Heart left ventricle (tissue), 13 donors: Measurements from ENCODE around the gene VPS18.

Experiments
- CTCF ChIP-seq, 12 donors: fragments of 200-600 bp; sonication (generic) in 4 of 12; IDR thresholded peaks; one replicate each; pipeline versions ENCODE4 v1.5.0 to v1.8.0; 2018 to 2022; ENCODE audit warnings: antibody characterized with exemption in 12 of 12, mild to moderate bottlenecking in 5 of 12
- POLR2A ChIP-seq, 2 donors: fragments of 450-650 bp; IDR thresholded peaks; one replicate each; pipeline ENCODE4 v1.6.1; 2017; ENCODE audit warnings: antibody characterized with exemption in 2 of 2, mild to moderate bottlenecking in 2 of 2, moderate library complexity in 2 of 2
- donor health status: ischemic (EF 13 %, LVEDD 7.1; RV severe dilation, severe dysfunction).
- donor health status: DM: no; HTN: yes; CAD: no.
- donor health status: DM: no; HTN: no; CAD: no.
- donor health status: ischemic (EF 25% LVEDD 6.9; RV normal size, moderate dysfunction).
- donor health status: ischemic (EF 25% LVEDD 5.7; RV mildly dilated, moderate dysfunction).
- donor health status: ischemic (EF 35%, LVEDD 5.7; RV mildly dilated, moderate dysfunction).
- donor health status: nonischemic (EF 11% LVEDD 7.7; RV severe dilation, severe dysfunction).
- donor health status: DM: yes; HTN: yes; CAD: no.
- donor health status: PGD.
- donor health status: ischemic (EF 29% LVEDD 5.4; RV normal size, mild dysfunction).
- donor health status: nonischemic (EF 23%, LVEDD 6.1; RV moderate dilation, normal function).

GRCh38 chr15:40918146-40918798 lies 24.0 kb downstream of the VPS18 start:
- TF ChIP-seq CTCF (IDR thresholded peaks at IDR 0.05), result no peak
- no peak for TF ChIP-seq POLR2A (IDR thresholded peaks at IDR 0.05)
